ENCODE measurements around the gene MMP28. TPM values are rescaled to one million over a fixed set of nuclear protein-coding genes. Genes with fewer than 3 reads are reported as not detected.

The MMP28 gene
- total and polyA plus RNA-seq, 10 donors, result 1.1 to 5.9 (median 2.8) TPM

DNA sequence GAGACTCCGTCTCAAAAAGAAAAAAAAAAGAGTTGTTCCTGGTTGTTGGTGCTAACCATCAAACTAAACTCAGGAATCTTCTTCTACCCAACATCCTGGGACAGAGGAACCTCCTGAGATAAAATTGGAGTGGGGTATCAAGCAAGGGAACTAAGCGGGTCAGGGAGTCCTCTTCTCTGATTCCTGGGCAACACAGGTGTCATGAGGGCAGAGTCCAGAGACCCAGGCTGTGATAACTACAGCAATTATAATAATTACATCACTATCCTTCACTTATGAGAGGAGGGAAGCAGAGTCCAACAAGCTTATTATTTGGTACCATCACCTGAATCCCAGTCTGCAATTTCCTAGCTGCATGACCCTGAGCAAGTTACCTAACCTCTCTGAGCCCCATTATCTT, 26.6 kb downstream of the MMP28 start:
- DNase-seq, result no peak
- Histone ChIP-seq H3K4me3 (no peak overlapping the region), H3K36me3 (no peaks in the 10 kb centered on the region), H3K9me3 (no peaks in the 10 kb centered on the region), H3K27me3 (replicated peaks in 1 of 7) (peaks cover 0 to 9% (median 0%) of the 10 kb centered on the region in 7 donors), H3K27ac (no peak overlapping the region), H3K4me1 (peaks cover 5 to 18% (median 12%) of the 10 kb centered on the region in 6 donors)
- TF ChIP-seq POLR2A (IDR thresholded peaks at IDR 0.05), result no peak
- intact Hi-C loops (cut with DNase I; ENCODE audit: low total_unique reads), result loop anchor here (5.0 kb wide), 1 partner anchor 39 kb away; the partner anchor contains the start of gene TAF15
- WGBS, 5 donors, result 81 to 96% (median 92%) methylated on average over 2 of the region's 2 CpGs

DNA sequence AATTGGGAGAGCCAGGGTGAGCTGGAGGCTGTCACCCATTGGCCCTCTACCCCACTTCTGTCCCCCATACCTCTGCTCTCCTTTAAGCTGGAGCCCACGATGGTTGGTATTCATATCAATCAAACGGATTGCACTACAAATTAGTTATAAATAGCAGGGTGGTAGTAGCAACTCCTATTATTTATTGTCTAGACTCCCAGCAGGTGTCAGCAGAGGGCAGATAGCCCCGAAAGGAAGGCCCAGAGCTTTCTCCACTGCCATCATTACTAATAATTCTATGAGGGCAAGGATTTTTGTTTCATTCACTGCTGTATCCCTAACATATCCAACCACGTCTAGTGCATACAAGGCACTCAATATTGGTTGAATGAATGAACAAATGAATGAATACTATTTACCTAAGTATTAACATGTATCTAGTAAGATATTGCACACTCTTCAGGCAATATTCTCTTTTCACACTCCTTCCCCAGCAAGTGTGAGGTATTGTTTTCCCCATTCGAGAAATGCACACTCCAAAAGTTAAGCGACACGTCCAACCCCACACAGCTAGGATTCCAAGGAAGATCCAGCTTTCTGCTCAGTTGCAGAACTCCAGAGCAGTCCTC, 28.4 kb downstream of the MMP28 start:
- 41 to 52% (median 44%) methylated on average over 7 of the region's 7 CpGs for WGBS, 5 donors
- Histone ChIP-seq H3K4me1 (peaks cover 6 to 22% (median 15%) of the 10 kb centered on the region in 6 donors), H3K4me3 (no peak overlapping the region), H3K27ac (no peak overlapping the region), H3K36me3 (no peaks in the 10 kb centered on the region), H3K27me3 (replicated peaks in 1 of 7) (peaks cover 0 to 4% (median 0%) of the 10 kb centered on the region in 7 donors), H3K9me3 (no peaks in the 10 kb centered on the region)
- DNase-seq, result no peak
- intact Hi-C loops (cut with DNase I; ENCODE audit: low total_unique reads), result loop anchor here (5.0 kb wide), 1 partner anchor 40 kb away; the partner anchor contains the start of gene TAF15
- TF ChIP-seq POLR2A (IDR thresholded peaks at IDR 0.05) (no peak), POLR2AphosphoS5 (IDR thresholded peaks at IDR 0.05) (no peak)
- TF ChIP-seq, protein P1, sequence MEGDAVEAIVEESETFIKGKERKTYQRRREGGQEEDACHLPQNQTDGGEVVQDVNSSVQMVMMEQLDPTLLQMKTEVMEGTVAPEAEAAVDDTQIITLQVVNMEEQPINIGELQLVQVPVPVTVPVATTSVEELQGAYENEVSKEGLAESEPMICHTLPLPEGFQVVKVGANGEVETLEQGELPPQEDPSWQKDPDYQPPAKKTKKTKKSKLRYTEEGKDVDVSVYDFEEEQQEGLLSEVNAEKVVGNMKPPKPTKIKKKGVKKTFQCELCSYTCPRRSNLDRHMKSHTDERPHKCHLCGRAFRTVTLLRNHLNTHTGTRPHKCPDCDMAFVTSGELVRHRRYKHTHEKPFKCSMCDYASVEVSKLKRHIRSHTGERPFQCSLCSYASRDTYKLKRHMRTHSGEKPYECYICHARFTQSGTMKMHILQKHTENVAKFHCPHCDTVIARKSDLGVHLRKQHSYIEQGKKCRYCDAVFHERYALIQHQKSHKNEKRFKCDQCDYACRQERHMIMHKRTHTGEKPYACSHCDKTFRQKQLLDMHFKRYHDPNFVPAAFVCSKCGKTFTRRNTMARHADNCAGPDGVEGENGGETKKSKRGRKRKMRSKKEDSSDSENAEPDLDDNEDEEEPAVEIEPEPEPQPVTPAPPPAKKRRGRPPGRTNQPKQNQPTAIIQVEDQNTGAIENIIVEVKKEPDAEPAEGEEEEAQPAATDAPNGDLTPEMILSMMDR (IDR thresholded peaks at IDR 0.05 in 8 of 11, conservative IDR thresholded peaks at IDR 0.05 in 3 of 11), result peak in 9 of 11 experiments; percentile 16 to 57 (median 41)

DNA sequence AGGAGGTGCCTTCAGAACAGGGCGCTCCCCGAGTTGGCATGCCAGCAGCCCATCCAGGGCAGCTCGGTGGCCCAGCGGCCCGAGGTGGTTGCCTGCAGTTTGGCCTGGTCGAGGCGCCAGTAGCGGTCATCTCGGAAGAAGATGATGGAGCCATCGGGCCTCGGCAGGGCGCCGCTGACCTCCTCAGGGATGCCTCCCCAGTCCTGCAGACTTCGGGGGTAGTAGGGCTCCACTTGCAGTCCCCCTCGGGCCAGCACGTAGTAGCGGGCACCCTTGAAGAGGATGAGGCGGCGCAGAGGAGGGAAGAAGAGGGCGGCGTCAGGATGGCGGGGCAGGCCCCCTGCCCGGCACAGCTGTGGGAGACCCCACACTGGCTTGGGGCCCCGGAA, 29.0 kb downstream of the MMP28 start:
- peaks cover 0 to 4% (median 0%) of the 10 kb centered on the region in 7 donors for H3K27me3 ChIP-seq (replicated peaks in 1 of 7)
- H3K4me1 ChIP-seq, result peaks cover 6 to 22% (median 15%) of the 10 kb centered on the region in 6 donors
- no peaks in the 10 kb centered on the region for H3K9me3 ChIP-seq
- DNase-seq, result no peak
- H3K27ac ChIP-seq, result no peak overlapping the region
- H3K4me3 ChIP-seq, result no peak overlapping the region
- H3K36me3 ChIP-seq, result no peaks in the 10 kb centered on the region
- intact Hi-C loops (cut with DNase I; ENCODE audit: low total_unique reads), result loop anchor here (5.0 kb wide), 1 partner anchor 41 kb away; the partner anchor contains the start of gene TAF15
- 92 to 96% (median 93%) methylated on average over 19 to 24 of the region's 24 CpGs for WGBS, 5 donors
- TF ChIP-seq, protein P1 (IDR thresholded peaks at IDR 0.05 in 8 of 11, conservative IDR thresholded peaks at IDR 0.05 in 3 of 11), result no peak
- TF ChIP-seq POLR2AphosphoS5 (IDR thresholded peaks at IDR 0.05), result no peak
- no peak for TF ChIP-seq POLR2A (IDR thresholded peaks at IDR 0.05)

DNA sequence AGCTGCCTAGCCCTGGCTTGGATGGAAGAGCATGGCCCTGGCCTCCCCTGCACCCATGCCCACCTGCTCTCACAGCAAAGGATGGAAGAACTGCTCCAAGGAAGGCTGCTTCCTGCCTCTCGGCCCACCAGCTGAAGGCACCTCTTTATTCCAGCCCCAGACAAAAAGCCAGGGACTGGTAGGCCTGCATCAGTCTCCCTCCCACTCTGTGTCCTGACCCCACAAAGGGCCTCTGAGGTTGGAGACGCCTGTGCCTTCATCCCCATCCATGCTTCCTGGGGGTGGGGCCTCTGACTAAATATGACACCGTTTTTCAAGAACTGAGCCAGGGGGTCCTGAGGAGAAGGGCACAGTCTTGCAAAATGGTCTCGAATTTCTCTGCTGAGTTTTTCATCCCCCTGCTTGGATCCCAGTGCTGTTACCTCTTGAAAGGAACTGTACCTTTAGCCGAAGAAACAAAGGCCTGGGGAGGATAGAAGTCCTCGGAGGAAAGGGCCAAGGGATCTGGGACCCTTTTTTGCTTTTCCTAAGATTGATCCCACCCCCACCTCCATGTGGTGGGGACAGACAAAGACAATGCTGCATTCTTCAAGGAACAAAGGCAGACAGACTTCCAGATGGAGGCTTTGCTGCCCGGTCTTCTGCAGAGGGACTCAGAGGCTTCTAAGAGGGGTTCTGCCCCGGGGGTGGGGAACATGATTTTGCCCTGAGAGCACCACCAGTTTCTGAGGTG, 29.5 kb downstream of the MMP28 start:
- Histone ChIP-seq H3K36me3 (no peaks in the 10 kb centered on the region), H3K27me3 (replicated peaks in 1 of 7) (peaks cover 0 to 4% (median 0%) of the 10 kb centered on the region in 7 donors), H3K27ac (no peak overlapping the region), H3K9me3 (no peaks in the 10 kb centered on the region), H3K4me1 (peaks cover 6 to 22% (median 15%) of the 10 kb centered on the region in 6 donors), H3K4me3 (no peak overlapping the region)
- intact Hi-C loops (cut with DNase I; ENCODE audit: low total_unique reads), result loop anchor here (5.0 kb wide), 1 partner anchor 41 kb away; the partner anchor contains the start of gene TAF15
- DNase-seq, result no peak
- WGBS, 5 donors, result 77 to 84% (median 80%) methylated on average over 8 of the region's 8 CpGs
- TF ChIP-seq POLR2AphosphoS5 (IDR thresholded peaks at IDR 0.05), result no peak
- TF ChIP-seq, protein P1 (IDR thresholded peaks at IDR 0.05 in 8 of 11, conservative IDR thresholded peaks at IDR 0.05 in 3 of 11), result no peak
- no peak for TF ChIP-seq POLR2A (IDR thresholded peaks at IDR 0.05)
